ENCODE data around the gene TBX2. TPM values are rescaled to one million over a fixed set of nuclear protein-coding genes. Genes with fewer than 3 reads are reported as not detected.

Gene TBX2
- total RNA-seq, 1 donor from 2014 or later, result 16.1 TPM

- no peak for TF ChIP-seq CTCF (conservative IDR thresholded peaks at IDR 0.05)
Measured at GRCh38 chr17:61362852-61363600, 36.6 kb upstream of the TBX2 start.

GRCh38 chr17:61363601-61364462 is 35.8 kb upstream of the TBX2 start:
- no peaks in the 10 kb centered on the region for H3K27me3 Mint-ChIP-seq (ENCODE audit: low read depth)
- no peaks in the 10 kb centered on the region for H3K9me3 Mint-ChIP-seq
- TF ChIP-seq CTCF (conservative IDR thresholded peaks at IDR 0.05), result no peak
- peak overlapping the region; percentile 8 for H3K27ac Mint-ChIP-seq (ENCODE audit: unreplicated experiment)
- no peaks in the 10 kb centered on the region for H3K36me3 Mint-ChIP-seq (ENCODE audit: low read depth)
- peaks cover 25% of the 10 kb centered on the region for H3K4me1 Mint-ChIP-seq
- DNase-seq (ENCODE audit: low read depth, low spot score), result no peak
- H3K4me3 Mint-ChIP-seq, result no peak overlapping the region

More at GRCh38 chr17:61362852-61363600, 36.6 kb upstream of the TBX2 start:
- Mint-ChIP-seq H3K9me3 (no peaks in the 10 kb centered on the region), H3K36me3 (ENCODE audit: low read depth) (no peaks in the 10 kb centered on the region), H3K4me3 (no peak overlapping the region), H3K27ac (ENCODE audit: unreplicated experiment) (no peak overlapping the region), H3K27me3 (ENCODE audit: low read depth) (no peaks in the 10 kb centered on the region), H3K4me1 (peaks cover 24% of the 10 kb centered on the region)
- no peak for DNase-seq (ENCODE audit: low read depth, low spot score)

- TF ChIP-seq CTCF (conservative IDR thresholded peaks at IDR 0.05), result no peak
- Mint-ChIP-seq H3K4me1 (peaks cover 28% of the 10 kb centered on the region), H3K36me3 (ENCODE audit: low read depth) (no peaks in the 10 kb centered on the region), H3K9me3 (no peaks in the 10 kb centered on the region), H3K27me3 (ENCODE audit: low read depth) (no peaks in the 10 kb centered on the region), H3K4me3 (no peak overlapping the region), H3K27ac (ENCODE audit: unreplicated experiment) (no peak overlapping the region)
- no peak for DNase-seq (ENCODE audit: low read depth, low spot score)
Measured at GRCh38 chr17:61364463-61364846, 35.2 kb upstream of the TBX2 start.

GRCh38 chr17:61366076-61366714 is 33.4 kb upstream of the TBX2 start:
- no peak for TF ChIP-seq CTCF (conservative IDR thresholded peaks at IDR 0.05)
- Mint-ChIP-seq H3K27me3 (ENCODE audit: low read depth) (no peaks in the 10 kb centered on the region), H3K4me1 (peaks cover 35% of the 10 kb centered on the region), H3K27ac (ENCODE audit: unreplicated experiment) (no peak overlapping the region), H3K4me3 (no peak overlapping the region), H3K36me3 (ENCODE audit: low read depth) (no peaks in the 10 kb centered on the region), H3K9me3 (no peaks in the 10 kb centered on the region)
- no peak for DNase-seq (ENCODE audit: low read depth, low spot score)

- Mint-ChIP-seq H3K27me3 (ENCODE audit: low read depth) (no peaks in the 10 kb centered on the region), H3K4me3 (no peak overlapping the region), H3K36me3 (ENCODE audit: low read depth) (no peaks in the 10 kb centered on the region), H3K9me3 (no peaks in the 10 kb centered on the region), H3K4me1 (peaks cover 38% of the 10 kb centered on the region), H3K27ac (ENCODE audit: unreplicated experiment) (no peak overlapping the region)
- TF ChIP-seq CTCF (conservative IDR thresholded peaks at IDR 0.05), result no peak
- DNase-seq (ENCODE audit: low read depth, low spot score), result no peak
Measured at GRCh38 chr17:61366715-61367413, 32.8 kb upstream of the TBX2 start.

Measured in neural crest cell (in vitro differentiated cells).